ENCODE measurements around the gene APP.

The APP gene

DNA sequence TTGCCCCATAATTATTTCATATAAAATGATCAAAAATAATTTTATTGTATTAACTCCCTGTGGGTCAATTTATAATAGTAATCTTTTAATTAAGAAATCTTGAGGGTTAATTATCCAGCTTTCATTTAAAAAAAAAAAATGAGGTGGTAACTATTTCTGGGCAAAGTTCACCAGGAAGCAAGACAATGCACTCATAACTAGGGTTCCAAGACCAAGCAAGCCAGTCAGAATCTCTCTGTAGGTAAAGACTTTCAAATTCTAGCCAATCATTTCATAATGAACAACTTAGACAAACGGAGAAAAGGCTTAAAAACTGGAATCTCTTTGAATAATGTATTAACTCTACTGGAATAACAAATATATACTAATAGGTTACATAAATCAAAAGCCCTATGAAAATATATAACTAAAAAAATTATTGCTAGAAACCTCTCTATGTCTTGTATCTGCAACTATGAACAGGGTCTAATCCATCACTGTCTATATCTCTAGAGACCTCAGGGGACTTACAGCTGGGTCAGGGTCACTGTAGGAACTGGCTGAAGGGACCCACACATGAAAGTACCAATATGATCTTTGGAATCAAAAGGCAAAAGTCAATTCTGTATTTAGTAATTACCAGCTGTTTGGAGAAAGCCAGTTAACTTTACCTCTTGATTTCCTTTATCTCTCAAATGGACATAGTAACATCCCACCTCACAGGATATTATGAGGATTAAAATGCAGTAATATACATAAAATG is 43.3 kb downstream of the APP start:
- DNase-seq (ENCODE audit: low read depth, low spot score): no peak

DNA sequence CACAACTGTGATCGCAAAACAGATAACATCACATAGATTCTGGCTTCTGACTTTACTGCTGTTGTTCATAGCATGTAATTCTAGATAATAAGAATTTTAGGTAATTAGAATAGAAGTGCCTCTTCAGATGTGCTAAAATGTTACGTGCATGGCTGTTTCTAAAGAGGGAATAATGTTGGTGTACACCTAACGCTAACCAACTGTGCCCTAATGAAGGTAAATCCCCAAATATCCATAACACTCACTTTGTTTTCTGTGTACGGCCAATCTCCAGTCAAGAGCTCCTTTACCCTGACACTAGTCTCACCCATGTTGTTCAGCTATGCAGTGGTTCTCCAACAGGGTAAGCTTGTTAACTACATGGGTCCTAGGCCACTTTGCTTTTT is 44.4 kb downstream of the APP start:
- no peak for DNase-seq (ENCODE audit: low read depth, low spot score)

DNA sequence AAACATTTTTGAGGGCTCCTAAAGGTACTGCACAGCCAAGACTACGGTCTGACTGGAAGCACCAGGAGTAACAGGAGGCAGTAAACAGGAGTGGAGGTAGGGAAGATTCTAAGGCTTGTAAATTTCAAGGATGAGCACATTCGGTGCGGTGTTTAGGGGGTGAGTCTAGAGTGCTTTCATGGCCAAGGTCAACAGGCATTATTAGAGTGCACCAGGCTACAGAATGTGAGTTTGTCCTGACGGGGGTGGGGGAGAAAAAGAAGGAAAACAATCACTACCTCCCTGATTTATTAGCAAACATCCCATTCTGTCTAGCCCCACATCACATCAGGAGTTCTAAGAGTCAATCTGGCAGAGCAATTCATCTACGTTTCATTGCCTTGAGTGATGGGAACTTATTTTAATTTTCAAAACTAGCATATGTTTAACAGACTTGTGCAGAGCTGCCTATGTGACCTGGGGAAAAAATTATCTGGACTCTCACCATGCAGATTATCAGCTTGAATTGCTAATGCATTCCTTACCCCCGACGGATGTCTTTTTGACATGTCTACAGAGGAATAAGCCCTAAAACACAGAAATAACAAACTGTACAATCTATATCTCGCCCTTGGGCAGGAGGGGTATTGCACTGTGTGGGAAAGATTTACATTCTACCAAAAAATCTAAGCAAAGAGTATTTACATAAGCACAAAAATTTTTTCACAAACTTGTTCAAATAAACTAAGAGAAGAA is 45.0 kb downstream of the APP start:
- no peak for DNase-seq (ENCODE audit: low read depth, low spot score)

DNA sequence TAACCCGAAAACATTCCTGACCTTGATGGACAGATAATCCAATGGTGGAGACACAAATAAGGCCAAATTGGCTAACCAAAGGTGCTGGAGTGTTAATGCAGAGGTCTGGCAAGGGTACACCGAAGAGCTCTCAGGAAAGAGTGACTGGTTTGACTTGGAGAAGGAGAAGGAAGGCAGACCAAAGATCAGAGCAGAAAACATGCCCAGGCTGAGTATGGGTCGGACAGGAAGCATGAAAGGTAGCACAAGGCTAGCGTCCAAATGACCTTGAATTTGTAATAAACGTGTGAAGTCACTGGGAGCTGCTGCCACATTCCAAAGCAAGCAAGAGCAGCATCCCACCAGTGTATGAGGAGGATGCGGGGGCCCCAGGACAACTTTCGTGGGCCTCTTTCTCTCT is 45.7 kb downstream of the APP start:
- no peak for DNase-seq (ENCODE audit: low read depth, low spot score)

DNA sequence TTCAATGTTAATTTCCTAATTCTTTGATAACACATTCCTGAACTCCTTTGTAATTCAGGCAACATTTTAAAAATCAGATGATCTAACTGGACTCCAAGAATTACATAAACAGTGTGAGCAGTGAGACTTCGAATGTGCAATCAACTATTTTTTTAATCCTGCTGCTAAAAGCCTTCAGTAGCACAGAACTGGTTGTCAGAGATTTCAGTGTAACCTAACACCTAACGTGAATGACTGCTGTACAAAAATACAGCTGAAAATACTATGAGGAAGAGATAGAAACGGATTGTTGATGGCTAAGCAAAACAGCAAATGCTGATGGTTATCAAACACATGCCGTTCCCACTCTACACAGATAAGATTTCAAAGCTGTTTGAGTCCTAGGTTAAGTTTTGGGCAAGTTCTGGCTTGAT is 46.1 kb downstream of the APP start:
- no peak for DNase-seq (ENCODE audit: low read depth, low spot score)

DNA sequence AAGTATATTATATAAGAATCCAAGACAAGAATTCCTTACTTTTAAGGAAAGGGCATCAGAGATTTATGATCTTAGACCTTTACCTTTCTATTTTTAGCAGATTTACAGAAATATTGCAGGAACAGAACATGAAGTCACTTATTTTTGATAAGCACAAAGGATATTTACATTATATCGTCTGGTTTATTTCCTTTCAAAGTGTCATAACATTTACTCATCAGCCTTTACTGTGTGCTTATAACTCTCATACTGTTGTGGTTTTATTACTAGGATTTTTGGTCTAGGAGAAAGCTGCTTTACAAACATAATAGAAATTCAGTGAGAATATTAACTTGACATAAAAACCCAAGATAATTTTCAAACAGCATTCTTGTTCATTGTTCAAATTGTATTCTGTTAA is 47.6 kb downstream of the APP start:
- no peak for DNase-seq (ENCODE audit: low read depth, low spot score)

DNA sequence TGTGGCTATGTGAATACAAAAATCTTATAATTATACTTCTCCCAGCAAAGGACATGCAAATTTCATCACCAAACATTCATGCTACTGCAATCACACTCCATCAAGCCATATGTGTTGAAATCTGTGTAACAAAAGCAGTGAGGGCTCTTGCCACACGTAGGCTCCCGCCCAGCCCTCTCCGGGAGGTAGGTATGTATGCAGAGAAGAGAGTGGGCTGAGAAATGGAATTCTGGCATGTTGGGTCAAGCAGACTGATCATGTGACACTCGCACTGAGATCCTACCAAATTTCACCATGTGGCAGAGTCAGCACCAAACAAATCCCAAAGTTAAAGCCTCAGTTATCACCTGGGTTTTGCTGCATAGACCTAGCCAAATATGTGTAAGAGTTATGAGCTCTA is 49.7 kb downstream of the APP start:
- DNase-seq (ENCODE audit: low read depth, low spot score): no peak

DNA sequence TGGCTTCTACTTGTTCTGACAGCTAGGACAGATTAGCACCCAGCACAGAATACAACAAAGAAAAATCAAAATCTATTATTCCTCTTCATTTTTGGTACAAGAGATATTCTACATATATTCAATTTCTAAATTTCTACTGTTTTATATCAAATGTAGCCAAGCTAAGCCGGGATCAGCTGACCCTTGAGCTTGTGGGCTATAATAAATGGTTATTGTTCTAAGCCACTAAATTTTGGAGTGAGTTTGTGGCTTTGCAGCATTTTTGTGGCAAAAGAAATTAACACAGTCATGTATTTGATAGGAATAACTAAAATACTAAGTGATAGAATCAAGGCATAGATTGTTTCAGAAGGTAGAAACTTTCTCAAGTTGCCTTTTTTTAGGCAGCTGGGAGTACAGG is 50.7 kb downstream of the APP start:
- DNase-seq (ENCODE audit: low read depth, low spot score): no peak

DNA sequence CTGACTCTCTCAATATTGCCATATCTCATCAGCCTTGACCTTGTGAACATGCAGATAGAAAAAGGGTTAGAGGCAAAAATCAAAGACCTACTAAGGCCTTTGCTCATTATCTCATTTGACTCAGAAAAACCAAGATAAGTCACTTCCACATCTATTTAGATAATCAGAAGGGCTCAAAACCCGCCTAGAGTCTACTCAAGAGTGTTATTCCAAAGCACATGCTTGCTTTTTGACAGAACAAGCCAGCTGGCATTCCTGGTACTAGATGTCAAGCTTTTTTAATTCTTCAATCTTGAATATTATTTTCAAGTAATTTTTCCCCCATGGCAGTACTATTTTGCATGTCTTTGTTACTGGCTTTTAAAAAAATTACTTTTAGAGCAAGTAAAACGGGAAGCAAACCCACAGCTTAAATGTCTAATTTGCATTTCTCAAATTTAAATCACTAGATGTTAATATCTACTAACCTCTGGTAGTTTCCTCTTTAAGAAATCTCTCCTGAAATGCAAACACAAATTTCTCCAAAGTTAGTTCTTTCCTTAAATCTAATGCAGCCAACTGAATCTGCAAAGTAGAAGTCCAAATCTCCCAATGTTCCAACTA is 51.5 kb downstream of the APP start:
- DNase-seq (ENCODE audit: low read depth, low spot score): no peak

DNA sequence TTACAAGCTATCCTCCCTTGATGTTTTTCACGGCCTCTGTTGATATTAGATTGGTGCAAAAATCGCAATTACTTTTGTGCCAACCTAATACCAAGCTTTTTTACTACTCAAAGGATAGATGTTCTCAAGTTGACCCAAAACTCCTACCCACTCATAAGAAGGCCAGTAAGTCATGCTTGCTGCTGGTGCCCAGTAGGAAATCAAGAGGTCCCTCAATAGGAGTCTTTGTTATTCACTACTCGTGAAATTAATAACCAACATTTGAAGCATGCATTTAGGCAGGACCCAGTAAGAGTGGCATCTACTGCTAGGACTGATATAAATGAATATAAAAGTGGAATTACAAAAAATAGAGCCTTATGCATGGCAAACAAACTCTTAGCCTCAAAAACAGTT is 52.6 kb downstream of the APP start:
- DNase-seq (ENCODE audit: low read depth, low spot score): no peak

DNA sequence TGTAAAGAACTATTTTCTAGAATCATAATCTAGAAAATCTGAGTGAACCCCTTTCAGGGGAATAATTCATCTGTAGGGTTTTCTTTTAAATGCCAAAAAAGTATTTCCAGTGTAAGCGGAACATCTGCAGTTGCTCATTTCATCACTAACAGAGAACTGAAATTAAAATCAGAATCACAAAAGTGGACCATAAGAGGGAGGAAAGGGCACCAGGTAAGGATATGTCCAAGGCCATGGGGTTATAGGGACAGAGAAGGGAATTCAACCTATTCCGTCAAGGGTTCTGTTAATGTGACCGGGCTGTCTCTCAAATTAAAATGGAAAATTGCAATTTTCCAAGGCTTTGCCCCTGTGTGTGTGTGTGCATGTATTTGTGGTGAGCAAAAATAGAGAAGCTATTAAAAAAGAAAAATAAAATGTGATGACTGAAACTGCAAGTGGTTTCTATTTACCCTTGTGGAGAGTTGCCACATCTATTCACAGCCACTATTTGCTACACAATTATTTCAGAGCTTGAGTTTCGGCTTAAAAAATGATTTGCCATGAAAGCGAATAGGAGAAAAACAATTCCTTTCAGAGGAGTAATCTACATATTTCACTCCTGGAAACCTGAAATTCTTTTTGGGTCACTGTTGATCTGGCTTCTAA is 53.1 kb downstream of the APP start:
- no peak for DNase-seq (ENCODE audit: low read depth, low spot score)

DNA sequence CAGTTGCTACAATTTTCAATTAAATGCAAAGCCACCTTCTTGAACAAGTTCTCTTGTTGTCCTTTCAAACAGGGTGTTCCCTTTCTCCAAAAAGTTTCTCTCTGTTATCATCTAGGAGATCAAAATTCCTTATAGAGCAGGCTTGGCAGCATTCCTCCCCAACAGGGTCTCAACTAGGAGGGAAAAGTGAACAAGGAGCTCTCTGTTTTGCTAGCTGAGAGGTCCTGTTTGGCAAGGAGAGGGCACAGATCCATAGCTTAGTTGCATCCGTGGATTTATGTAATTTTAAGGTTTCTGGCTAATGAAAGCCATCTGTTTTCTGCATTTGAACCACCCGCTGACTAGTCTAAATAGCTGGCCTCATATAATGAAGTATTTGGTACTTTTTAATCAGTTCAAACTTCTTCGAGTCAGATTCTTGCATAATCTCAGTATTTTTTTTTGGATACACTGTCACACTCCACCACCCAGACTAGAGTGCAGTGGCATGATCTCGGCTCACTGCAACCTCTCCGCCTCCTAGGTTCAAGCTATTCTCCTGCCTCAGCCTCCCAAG is 54.0 kb downstream of the APP start:
- no peak for DNase-seq (ENCODE audit: low read depth, low spot score)

DNA sequence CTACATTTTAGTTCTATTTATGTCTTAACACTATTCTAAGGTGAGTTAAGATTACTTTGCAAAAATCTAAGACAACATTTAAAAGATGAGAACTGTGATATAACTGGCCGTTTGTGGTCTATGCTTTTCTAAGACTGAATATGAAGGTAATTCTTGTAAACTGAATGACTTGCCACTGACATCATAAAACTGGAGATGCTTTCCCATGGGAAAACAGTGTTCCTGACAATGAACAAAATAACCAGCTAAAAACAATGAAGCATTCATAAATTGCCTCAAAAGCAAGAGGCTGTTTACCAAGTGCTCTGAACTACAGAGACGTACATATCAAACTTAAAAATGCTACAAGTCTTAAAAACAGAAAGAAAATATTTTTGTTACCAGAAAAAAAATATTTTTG is 54.7 kb downstream of the APP start:
- DNase-seq (ENCODE audit: low read depth, low spot score): no peak

DNA sequence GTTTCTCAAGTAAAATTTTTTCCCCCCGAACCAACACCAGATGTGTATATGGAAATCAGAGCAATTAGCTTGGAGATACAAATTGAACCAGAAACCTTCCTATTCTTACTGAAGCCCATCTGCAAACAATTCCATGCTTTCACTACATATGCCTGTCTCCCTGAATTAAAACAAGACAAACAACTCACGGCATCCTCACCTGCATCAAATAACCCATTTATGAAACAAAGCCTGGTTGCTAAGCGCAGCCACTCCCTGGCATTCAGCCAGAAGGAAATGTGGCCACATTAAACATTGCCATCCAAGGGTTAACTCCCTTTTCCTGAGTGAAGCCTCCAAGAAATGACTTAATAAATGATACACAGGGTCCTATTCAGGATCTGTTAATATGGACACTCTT is 55.3 kb downstream of the APP start:
- no peak for DNase-seq (ENCODE audit: low read depth, low spot score)

DNA sequence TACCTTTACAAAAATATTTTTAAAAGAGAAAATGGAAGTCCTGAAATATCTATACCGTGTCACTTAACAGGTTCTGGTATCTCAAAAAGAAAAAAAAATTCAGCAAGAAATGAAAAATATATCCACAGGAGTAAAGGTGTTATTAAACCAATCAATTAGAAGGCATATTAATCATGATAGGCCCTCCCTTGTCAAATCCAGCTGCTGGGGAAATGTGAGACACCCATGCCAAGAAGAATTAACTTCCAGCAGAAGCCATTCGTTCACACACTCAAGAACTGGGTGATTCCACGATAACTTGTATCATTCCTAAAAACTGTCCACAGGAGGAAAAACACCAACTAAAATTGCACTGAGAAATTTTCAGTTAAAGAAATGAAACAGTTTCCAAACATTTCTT is 57.6 kb downstream of the APP start:
- no peak for DNase-seq (ENCODE audit: low read depth, low spot score)

DNA sequence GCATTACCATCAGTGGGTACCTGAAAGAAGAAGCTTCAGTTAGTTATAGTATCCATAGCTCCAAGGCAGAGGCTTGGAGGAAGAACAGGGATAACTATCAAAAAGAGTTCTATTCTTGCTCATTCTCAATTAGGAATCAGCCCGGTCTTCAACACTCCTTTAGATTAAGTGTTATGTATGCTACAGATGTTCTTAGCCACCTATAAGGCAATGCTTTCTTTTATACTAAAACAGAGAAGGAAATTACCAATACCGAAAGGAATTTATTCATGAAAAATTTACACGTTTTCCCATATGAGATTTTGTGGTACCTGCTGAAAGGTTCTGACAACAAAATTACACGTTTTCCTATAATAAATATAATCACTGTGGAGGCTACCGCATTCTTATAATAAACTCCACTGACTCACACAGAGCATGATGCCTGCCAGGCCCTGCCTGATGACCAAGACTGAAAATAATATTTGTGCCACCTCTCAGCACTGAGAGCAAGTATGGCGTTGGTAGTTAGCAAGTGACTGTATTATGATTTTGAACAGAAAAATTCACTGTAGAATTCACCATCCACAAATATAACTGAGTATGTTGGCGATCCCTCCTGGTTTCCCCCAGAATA is 58.3 kb downstream of the APP start:
- DNase-seq (ENCODE audit: low read depth, low spot score): no peak

DNA sequence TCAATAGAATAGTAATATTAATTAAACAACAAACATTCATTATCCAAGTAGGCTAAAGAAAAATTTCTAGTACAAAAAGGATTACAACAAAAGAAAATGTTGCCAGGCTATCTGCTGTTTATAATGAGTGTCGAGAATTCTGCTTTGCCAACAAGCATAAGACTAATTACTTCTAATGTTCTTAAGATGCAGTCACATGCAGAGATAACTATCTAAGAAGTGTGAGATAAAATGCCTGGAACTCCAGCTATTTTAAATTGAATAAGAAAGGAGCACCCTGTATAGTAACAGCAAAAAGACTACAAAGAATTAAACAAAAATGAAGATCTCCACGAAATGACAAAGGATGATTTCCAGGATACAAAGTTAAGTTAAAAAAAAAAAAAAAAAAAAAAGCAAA is 59.9 kb downstream of the APP start:
- DNase-seq (ENCODE audit: low read depth, low spot score): no peak

DNA sequence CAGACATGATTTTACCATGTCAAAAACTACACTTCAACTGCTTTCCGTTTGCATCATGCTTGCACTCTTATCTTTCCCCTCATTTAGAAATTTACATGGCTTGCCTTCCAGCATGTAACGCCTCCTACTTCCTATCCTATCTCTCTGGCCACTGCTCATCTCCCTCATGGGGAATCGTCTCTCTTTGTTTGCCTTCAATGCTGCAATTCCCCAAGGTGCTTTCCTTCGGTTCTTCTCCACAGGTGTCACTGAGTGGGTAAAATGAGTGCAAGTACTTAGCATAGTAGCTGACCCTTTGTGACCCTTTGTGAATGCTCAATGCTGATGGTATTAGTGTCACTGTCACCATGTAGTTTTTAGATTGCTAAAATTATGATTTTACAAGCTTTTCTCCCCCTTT is 63.1 kb downstream of the APP start:
- no peak for DNase-seq (ENCODE audit: low read depth, low spot score)

DNA sequence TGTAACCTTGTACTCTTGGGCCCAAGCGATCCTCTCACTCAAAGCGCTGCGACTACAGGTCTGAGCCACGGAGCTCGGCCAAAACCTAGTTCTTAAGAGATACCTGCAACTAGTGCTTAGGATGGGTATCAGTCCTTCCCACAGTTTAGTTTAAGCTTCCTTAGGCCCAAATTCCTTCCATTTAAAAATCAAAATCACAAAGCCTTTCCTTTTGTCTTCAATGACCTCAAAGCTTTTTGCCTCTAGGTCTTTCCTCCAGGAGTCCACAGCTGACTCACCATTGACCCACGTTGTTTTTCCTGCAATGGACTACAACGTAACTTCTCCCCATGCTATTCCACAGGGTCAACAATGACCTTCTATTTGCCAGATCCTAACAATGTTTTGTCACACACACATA is 64.0 kb downstream of the APP start:
- DNase-seq (ENCODE audit: low read depth, low spot score): no peak

DNA sequence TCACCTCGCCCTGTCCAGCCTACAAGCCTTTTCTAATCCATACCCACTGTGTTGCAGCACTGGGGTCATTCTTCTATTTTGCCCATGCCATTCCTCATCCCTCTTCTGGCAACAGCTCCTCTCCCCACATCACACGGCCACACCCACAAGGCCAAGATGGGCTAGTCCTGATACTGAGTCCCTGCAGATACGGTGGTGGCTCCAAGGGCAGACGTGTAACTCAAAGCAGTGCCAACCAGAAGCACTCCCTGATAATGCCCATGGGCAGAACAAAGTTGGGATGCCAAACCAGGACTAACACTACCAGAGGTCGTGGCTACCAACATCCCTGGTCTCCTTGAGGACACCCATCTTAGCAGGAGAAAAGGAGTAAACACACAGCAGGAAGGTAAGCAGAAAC is 64.8 kb downstream of the APP start:
- DNase-seq (ENCODE audit: low read depth, low spot score): no peak

DNA sequence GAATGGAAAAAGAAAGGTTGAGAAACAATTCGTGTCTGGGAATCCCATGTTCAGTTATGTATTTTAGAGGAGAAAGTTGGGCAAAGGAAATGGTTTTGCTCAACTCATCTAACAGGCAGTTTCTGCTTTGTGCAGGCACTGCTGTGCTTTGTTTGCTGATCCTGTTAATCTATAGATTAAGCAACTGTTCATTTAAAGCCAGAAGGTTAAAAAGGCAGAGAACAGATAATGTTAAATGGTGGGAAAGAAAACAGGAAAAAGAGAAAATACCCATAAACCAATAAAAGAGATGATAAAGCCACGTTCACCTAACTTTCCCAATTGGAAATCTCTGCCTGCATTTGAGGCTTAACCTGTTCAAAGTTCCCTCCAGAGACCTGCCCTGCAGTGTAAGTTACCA is 70.0 kb downstream of the APP start:
- DNase-seq (ENCODE audit: low read depth, low spot score): no peak

All from activated naive CD8-positive, alpha-beta T cell treated with anti-CD3 and anti-CD28 coated beads, Interleukin-2, amount 50 U/mL, for 16 hours (primary cell).